ENCODE results near the gene LRIG3.
"Not testable (repeated sequence)": the region's sequence is repeated elsewhere in the genome, so short reads cannot be mapped to it uniquely, and the experiment has no call there.

Gene LRIG3

GRCh38 chr12:58930770-58931324 is 10.5 kb upstream of the LRIG3 start:
- DNase-seq (ENCODE audit: low read depth in 2 of 2) = no peak

DNA sequence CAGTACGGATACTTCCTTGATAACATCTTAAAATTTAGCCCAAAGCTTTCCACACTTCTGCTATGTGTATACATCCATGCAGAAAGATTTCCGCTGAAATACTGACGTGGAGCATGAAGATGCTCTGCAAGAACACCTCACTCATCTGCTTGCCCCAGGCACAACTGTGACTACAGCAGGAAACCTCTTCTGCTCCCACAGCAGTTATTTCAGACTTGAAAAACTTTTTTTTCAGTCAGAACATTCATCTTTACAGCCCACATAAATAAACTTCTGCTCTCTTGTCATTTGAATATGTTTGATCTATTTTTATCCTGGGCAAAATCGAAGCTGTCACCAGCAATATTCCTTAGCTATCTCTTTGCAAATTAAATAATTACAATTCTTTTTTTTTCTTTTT is 6.8 kb upstream of the LRIG3 start:
- DNase-seq (ENCODE audit: low read depth in 2 of 2) = no peak

DNA sequence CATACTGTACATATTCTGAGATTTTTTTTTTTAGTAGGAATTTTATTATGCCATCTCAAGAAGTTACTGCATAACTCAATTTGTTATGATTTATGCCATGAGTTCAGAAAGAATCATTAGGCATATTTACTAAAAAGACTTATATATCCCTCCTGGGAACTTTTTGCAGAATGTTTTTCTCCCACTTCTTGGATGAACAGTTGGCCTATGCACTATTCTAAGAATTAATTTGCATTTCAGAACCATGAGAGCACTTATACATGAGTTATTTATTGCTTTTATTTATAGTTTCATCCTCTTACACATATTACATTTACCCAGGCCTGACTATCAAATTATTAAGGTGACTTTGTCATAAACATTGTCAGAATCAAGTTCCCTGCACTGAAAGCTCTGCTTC is 6.3 kb upstream of the LRIG3 start:
- no peak for DNase-seq (ENCODE audit: low read depth in 2 of 2)

- DNase-seq (ENCODE audit: low read depth in 2 of 2) = no peak
Observed at GRCh38 chr12:58925751-58926150, 5.4 kb upstream of the LRIG3 start.

DNA sequence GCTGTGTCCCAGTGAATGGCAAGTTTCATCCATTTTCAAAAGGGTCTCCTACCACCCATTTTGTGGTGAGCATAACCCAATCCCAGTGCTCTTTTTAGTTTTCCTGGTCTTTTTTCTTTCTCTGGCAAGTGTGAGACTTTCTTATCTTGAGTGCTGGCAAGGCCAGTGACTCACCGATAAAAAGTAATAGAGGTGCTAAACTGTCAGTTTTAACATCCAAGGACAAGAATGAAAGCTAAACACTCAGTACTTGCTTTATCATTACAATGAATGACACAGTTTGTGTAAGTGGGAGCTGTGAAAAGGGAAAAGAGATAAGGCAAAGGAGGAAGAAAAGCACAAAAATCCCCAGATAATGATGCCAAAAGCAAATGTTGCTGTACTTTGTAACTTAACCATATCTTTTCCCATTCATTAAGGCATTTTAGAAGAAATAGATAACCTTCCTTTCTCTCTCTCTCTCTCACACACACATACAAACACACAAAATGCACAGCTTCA is 4.9 kb upstream of the LRIG3 start:
- DNase-seq (ENCODE audit: low read depth in 2 of 2) = no peak

DNA sequence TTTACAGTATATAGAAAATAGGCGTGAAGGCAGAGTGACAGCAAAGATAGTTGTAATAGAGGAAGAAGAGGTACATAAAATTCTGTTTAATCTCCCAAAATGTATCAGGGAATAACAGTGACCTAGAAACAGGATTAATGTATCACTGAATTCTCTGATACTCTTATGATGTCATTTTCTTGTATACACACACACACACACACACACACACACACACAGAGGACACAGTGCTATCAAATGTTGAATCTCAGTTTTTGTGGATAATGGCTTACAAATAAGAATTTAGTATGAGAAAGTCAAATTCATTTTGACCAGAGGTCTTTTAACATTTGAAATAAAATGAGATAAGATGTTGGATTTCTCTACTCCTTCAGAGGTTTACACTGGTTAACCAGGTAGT is 4.3 kb upstream of the LRIG3 start:
- DNase-seq (ENCODE audit: low read depth in 2 of 2) = no peak

DNA sequence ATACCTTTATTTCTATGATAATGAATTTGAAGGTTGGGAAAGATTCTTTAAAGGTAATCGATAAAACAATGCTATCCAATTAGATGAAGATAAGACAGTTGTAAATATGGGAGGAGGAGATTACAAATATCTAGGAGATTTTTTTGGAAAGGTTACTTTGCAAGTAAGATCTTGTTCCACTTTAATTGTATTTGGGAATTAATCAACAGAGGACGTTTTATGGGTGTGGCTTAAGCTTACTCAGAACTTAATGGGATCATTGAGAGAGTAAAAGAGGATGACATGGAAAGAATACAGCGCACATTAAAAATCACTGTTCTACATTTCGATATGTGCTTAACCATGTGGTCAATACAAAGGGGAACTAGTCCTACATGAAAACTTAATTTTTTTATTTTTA is 3.5 kb upstream of the LRIG3 start:
- no peak for DNase-seq (ENCODE audit: low read depth in 2 of 2)

GRCh38 chr12:58922849-58923248 is 2.5 kb upstream of the LRIG3 start:
- DNase-seq (ENCODE audit: low read depth in 2 of 2) = no peak

DNA sequence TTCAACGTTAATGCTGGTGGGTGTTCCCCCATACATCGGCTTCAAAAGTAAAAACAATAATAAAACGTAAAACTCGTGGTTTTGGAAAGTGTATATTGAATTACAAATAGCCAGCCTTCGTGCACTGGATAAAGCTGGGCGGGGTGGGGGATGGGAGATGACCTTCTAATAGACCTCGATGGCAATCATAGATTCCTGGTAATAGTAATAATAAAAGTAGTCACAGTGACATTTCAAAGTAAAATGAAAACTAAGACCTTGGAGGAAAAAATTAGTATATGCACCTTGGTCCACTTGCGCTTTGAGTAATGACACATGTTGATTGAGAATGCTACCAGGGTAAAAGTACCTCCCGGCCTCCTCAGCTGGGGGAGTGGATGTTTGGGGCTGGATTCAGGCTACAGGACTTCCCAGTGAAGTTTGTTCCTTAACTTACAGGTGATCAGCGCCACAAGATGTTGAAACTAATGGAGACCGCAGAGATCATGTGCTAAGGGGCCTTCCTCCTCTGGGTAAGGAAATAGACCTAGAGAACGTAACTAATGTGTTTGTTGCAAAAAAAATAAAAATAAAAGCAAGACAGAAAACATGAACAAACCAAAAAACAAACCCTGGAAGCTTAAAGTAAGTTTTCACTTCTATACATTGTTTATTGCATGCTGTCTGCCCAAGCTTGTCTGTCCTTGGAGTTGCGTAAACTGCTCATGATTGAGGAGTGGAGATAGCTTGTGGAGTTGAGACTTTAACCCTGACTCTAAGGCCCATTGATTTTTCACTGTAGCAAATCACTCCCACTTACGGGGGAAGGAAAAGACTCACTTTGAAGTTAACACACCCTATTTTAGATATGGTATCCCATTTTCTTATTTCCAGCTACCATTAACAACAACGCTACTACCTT is 907 bp upstream of the LRIG3 start:
- DNase-seq (ENCODE audit: low read depth in 2 of 2) = no peak

DNA sequence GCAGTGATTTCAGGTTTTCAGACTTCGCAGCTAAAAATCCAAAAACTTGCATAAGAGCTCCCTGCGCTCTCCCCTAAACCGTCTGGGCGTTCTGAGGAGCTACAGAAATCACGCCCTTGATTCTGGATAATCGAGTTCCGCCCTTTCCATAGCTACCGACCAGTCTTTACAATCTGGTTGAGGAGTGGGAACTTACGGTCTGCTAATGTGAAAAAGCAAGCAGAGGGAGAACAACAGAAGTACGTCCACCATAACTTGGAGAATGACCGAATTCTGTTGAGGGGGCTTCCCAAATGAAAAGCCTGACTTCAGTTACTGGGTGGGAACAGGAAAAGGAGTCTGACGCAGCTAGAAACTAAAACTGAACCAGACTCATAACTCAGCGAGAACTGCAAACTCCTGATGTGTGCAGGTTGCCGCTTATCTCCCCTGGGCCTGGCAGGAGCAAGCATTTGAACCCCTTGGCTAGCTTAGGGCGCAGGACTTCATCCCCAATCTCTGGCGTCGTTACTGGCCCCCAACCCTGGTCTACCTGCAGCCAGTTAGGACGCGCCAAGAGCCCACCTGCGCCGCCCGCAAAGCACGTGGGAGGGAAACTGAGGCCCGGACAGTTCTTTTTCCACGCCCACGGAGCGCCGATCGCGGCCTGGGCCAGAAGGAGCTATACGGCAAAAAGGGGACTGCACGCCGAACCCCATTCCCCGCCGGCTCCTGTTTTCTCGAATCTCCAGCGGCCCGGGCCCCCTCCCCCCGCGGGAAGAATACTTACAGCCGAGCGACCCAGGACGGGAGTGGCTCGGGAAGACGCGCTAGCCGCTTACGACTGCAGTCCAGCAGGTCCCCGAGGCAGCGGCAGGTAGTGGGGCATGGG is 838 bp downstream of the LRIG3 start:
- no peak for DNase-seq (ENCODE audit: low read depth in 2 of 2)

DNA sequence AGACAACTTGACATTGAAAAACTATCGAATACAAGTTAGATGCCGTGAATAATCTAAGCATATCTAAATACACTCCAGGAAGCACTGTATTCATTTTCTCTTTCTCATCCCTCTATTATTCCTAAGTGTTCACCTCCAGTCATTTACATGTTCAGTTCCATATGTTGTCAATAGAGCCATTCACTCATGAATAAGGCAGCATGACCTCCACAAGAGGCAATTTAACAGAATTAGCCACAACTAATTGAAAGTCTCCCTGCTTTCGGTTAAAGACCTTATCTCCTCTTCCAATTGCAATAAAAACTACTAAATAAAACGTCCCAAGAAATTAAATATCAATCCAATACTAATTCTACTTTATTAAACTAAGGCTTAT is 1.8 kb downstream of the LRIG3 start:
- DNase-seq (ENCODE audit: low read depth in 2 of 2) = no peak

DNA sequence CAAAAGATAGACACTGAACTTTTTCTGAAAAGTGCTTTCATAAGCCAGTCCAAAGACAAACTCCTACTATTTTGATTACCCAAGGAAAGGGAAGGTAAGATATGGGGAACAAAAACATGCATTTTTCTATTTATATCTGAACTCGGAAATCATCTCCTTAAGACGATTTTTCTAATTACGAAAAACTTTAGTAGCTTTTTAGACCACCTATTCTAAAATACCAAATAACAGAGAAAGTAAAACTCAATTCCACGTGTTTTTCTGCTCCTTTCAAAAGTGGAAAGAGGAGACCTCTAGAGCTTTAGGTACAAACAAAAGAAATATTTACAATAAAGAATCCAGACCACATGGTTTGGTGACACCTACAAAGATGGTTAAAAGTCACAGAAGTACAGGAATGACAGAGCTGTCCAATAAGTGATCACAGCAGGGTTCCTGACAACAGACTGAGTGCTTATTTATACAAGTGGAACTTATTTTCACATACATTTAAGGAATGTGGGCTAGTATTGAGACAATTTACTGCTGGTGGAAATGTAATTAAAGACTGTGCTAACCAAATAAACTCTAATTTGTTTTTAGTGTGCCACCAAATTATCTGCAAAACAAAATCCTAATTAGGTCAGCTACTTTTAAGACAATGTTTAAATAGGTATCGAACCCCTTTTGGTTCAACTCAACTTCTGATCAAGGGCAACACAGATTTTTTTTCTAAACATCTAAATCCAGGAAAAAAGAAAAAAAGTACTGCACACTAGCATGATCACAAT is 2.4 kb downstream of the LRIG3 start:
- no peak for DNase-seq (ENCODE audit: low read depth in 2 of 2)

DNA sequence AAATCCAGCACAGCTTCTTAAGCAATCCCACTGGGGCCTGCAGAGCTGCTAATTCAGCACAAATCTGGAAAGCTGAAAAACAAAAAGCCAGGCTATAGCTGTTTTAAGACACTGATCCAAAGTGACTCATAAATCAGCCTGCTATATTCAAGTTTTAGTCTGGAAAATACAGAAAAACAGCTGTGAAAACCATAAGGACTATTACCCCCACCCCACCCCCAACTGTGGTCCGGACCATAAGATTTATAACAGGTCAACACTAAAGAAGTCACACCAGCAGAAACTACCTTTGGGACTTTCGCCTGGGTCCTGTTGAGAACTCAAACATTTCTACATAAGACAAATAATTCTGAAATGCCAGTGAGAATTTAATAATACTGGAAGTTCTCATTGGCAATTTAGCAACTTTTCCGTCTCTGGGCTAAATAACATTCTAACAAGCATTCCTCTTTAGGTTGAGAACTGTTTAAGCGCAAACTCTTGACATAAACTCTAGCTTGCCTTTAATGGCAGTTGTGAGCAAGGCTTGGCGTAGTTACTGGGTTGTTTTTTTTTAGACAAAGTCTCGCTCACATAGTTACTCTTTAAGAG is 3.3 kb downstream of the LRIG3 start:
- DNase-seq (ENCODE audit: low read depth in 2 of 2) = no peak

- DNase-seq (ENCODE audit: low read depth in 2 of 2) = no peak
Observed at GRCh38 chr12:58916161-58916621, 4.1 kb downstream of the LRIG3 start.

GRCh38 chr12:58915634-58916033 is 4.7 kb downstream of the LRIG3 start:
- no peak for DNase-seq (ENCODE audit: low read depth in 2 of 2)

DNA sequence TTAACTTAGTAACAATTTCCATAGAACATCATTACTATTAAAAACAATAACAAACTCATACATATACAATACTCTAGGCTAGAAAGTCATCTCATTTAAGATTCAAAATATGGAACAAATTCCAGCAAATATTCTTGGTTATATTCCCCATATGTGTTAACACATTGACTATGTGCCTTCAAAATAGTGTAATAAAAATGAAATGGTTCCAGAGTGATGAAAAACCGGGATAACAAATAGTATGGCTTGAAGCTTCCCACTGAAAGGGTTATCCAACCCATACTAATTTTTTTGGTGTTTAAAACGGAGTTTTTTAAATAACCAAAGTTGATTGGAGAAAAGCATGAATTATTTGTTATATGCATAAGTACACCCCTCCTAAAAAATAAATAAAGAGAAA is 5.3 kb downstream of the LRIG3 start:
- no peak for DNase-seq (ENCODE audit: low read depth in 2 of 2)

- no peak for DNase-seq (ENCODE audit: low read depth in 2 of 2)
Observed at GRCh38 chr12:58914457-58914856, 5.8 kb downstream of the LRIG3 start.

DNA sequence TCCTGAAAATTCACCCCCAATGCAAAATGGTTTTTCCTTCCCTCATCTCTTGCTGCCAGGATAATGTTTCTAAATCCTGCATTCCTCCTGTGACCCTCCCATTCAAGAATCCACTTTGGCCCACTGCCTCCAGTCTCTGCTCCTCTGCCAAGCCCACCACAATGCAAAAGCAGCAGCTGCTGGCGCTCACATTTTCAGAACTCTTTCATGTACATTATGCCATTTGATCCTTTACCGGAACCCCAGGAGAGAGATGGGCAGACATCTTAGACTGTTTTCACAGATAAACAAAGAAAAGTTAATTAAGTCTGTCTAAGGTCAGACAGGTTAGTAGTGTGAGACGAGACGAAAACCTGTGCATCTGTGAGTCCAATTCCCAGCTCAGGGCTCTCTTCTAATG is 12.9 kb downstream of the LRIG3 start:
- no peak for DNase-seq (ENCODE audit: low read depth in 2 of 2)

DNA sequence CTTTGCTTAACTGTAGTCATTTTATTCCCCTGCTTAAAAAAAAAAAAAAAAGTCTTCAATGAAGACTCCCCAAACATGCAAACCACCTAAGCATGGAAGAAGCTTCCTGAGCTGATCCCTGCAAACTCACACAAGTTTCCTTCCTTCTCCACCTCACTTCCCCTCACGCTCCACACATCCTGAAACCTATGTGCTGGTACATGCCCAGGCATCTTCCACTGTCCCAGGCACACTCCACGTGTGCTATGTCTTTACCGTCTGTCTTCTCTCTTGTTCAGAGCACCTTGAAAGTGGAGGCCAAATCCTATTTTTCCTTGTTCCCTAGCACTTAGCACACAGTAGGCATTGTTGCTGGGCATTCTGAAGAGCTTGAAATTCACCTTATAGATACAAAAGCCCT is 13.4 kb downstream of the LRIG3 start:
- DNase-seq (ENCODE audit: low read depth in 2 of 2) = no peak

- no peak for DNase-seq (ENCODE audit: low read depth in 2 of 2)
Observed at GRCh38 chr12:58905422-58905821, 14.9 kb downstream of the LRIG3 start.

DNA sequence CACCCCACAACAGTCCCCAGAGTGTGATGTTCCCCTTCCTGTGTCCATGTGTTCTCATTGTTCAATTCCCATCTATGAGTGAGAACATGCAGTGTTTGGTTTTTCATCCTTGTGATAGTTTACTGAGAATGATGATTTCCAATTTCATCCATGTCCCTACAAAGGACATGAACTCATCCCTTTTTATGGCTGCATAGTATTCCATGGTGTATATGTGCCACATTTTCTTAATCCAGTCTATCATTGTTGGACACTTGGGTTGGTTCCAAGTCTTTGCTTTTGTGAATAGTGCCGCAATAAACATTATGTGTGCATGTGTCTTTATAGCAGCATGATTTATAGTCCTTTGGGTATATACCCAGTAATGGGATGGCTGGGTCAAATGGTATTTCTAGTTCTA is 17.6 kb downstream of the LRIG3 start:
- DNase-seq (ENCODE audit: low read depth in 2 of 2) = not testable (repeated sequence)

Data from activated CD4-positive, alpha-beta T cell treated with anti-CD3 and anti-CD28 coated beads for 24 hours (primary cell).